ENCODE results near the gene CENPQ.

- no peak for TF ChIP-seq TAF1 (IDR thresholded peaks at IDR 0.05; ENCODE audit: borderline replicate concordance, insufficient read depth, low read length)
- TF ChIP-seq POLR2AphosphoS5 (IDR thresholded peaks at IDR 0.05; ENCODE audit: low read depth, low read length): no peak
- no peak for TF ChIP-seq SIN3A (IDR thresholded peaks at IDR 0.05; ENCODE audit: borderline replicate concordance, insufficient read depth, low read length)
Observed at GRCh38 chr6:49463612-49463967, 420 bp downstream of the CENPQ start.

All from PFSK-1 (cell line).